Hematopoietic multipotent progenitor cell treated with erythropoietin and hydrocortisone succinate and interleukin-3 and kit ligand, for 17 days (in vitro differentiated cells): ENCODE measurements around the gene PLA2G4F.

Experiments
- DNase-seq: peaks from one replicate; pipeline ENCODE4 v3.0.0-alpha.2; 2015; ENCODE audit warnings: low spot score

The PLA2G4F gene

GRCh38 chr15:42131826-42132806 is 24.3 kb downstream of the PLA2G4F start:
- DNase-seq = no peak

DNA sequence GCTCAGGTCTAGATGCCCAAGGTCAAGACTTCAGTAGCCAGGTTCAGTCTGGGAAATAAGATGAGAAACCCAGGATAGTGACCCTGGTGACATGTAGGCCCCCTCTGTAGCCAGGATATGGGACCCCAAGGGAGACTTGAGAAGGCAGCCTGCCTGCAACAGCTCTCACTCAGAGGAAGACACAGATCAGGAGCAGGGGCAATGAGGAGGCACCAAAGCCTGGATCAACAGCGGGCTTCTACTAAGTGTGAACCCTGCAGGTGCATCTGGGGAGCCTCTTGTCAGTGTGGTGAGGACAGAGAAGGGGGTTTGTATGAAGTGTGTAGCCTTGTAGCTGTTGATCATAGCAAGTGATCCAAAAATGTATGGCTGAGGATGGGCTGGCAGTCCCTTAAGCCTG is 25.4 kb downstream of the PLA2G4F start:
- DNase-seq = no peak

- DNase-seq = no peak
These were observed 26.0 kb downstream of the PLA2G4F start for GRCh38 chr15:42130246-42130986.

- no peak for DNase-seq
These were observed 27.1 kb downstream of the PLA2G4F start for GRCh38 chr15:42129364-42129763.

DNA sequence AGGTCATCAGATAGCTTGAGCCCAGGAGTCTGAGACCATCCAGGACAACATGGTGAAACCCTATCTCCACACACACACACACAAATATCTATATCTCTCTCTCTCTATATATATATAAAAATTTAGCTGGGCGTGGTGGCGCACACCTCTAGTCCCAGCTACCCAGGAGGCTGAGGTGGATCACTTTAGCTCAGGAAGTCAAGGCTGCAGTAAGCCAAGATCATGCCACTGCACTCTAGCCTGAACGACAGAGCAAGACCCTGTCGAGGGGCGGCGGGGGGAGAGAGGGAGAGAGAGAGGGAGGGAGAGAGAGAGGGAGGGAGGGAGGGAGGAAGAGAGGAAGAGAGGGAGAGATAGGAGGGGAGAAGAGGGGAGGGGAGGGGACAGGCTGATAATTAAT is 28.0 kb downstream of the PLA2G4F start:
- DNase-seq = no peak

- no peak for DNase-seq
These were observed 32.9 kb downstream of the PLA2G4F start for GRCh38 chr15:42123546-42123945.

- DNase-seq = no peak
These were observed 34.8 kb downstream of the PLA2G4F start for GRCh38 chr15:42121682-42122081.

DNA sequence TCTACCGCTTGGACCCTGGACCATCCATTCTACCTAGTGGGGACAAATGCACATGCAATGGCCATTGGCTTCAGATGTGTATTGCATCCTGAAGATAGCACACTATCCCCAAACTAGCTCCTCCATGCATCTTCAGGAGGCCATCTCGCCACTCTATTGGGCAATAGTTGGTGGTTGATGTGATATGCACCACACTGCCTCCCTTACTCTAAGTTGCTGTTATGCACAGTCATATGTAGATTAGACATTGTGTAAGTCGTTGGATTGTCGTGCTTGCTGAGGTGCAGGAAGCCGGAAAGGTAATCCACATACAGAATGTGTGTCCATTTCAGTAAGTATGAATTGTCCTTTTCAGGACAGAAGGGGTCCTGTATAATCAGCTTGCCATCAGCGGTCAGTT is 35.4 kb downstream of the PLA2G4F start:
- DNase-seq = no peak

GRCh38 chr15:42120285-42120684 is 36.2 kb downstream of the PLA2G4F start:
- DNase-seq = no peak

- no peak for DNase-seq
These were observed 37.0 kb downstream of the PLA2G4F start for GRCh38 chr15:42119446-42119760.

- no peak for DNase-seq
These were observed 37.6 kb downstream of the PLA2G4F start for GRCh38 chr15:42118650-42119445.

GRCh38 chr15:42111924-42112323 is 44.5 kb downstream of the PLA2G4F start:
- DNase-seq = no peak

GRCh38 chr15:42110367-42110766 is 46.1 kb downstream of the PLA2G4F start:
- no peak for DNase-seq

GRCh38 chr15:42108806-42109205 is 47.6 kb downstream of the PLA2G4F start:
- no peak for DNase-seq

DNA sequence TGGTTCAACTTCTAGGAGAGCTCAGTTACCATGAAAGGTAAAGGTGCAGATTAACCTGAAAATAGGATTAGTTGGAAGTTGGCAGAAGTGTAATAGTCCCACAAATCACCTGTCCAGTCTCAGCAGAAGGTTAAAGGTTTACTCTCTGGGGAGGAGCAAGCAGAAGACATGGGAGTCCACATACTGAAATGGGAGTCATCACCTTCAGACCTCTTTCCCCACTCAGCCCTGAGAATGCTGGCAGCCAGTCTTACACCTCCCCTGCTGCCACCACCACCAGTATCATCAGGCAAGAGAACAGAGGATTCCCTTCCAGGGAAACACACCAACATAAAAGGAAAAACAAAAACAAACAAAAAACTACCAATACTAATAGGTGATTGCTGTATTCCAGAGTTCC is 48.2 kb downstream of the PLA2G4F start:
- no peak for DNase-seq

DNA sequence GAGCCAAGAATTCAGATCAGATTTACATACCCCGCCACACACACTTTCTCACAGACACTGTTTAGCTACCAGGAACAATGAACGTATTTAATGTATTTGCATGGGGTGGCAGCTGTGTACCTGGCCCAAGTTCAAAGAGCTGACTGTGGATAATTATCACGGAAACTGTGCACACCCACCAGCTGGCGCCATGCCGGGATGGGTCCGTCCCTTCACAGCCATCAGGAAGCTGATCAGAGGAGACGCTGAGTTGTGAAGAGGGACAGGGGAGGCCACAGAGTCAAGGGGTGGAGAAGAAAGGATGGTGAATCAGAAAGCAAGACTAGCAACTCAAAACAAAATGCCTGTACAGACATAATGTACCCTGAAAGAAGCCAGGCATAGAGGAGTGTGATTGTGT is 49.0 kb downstream of the PLA2G4F start:
- DNase-seq = no peak

GRCh38 chr15:42106288-42106687 is 50.1 kb downstream of the PLA2G4F start:
- DNase-seq = no peak

GRCh38 chr15:42104095-42104891 is 52.1 kb downstream of the PLA2G4F start:
- no peak for DNase-seq

DNA sequence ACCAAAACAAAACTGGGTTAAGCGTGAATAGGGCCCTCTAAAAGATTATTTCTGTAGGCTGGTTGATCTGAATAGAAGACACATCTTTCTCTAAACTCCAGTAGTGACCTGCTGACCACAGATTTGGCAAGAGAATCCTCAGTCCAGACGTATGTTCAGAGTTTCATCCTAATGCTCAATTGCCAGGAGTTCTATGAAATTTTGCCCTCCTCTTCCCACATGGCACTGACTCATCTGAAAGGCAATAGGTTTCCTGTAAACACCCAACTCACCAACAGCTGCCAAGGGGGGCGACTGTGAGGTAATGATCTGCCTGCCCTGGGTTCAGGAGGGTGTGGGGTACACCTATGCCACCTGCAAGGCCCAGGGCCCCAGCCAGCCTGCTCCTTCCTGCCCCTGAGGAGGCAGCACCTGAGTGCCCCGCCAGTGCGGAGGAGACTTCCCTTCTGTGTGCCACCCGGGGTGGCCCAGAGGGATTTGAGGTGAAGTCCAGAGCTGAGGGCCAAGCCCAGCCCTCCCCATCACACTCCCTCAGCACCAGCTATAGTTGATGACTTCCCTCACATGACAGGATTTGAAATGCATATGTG is 53.7 kb downstream of the PLA2G4F start:
- DNase-seq = no peak

DNA sequence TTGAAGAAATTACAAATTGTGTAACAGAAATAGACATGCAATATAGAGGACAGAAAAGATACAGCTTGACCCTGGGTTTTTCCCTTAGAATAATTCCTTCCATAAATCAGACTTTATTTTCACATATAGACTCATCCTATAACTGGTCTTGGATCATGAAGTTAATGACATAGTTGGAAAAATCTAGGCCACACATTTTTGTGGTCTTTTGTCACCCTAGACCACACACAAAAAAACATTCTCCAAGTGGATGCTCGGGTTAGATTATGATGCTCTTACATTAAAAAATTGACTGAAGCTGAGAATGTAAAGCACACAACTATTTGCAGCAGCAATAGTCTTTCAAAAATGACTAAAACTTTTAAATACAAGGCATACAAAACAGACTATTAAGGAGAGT is 54.6 kb downstream of the PLA2G4F start:
- DNase-seq = no peak
